K562 (cell line): ENCODE results near the gene CYLD. TPM values are rescaled to one million over a fixed set of nuclear protein-coding genes. Genes with fewer than 3 reads are reported as not detected.

ENCODE experiments used
- ATAC-seq: fragments of 200-7000 bp; cut with Tn5 transposase; 3 replicates; pipeline ENCODE4 v1.9.1; 2020; ENCODE audit warnings: moderate library complexity
- BruUV-seq: library from RNA; stranded (reverse); fragments of 400-500 nt; replicated peaks from 2 replicates; lab custom pipeline; 2021; lab: Mats Ljungman, UMichigan
- CTCF ChIA-PET: fragments of 300-600 bp; formaldehyde crosslinking; extraction: SDS; loops from one replicate; lab custom pipeline; 2021; ENCODE audit warnings: low intra/inter-chr PET ratio; lab: Yijun Ruan, JAX
- POLR2A ChIA-PET: fragments of 300-600, 350-650 bp; sonication (Branson Sonifier 250); formaldehyde crosslinking; extraction: SDS; loops from one replicate; lab custom pipeline; 2021; ENCODE audit warnings: antibody characterized with exemption, inconsistent platforms; lab: Yijun Ruan, JAX
- DNase-seq, 4 experiments: peaks; one replicate each; pipeline versions ENCODE4 v3.0.0 to v3.0.0-alpha.2; 2011 to 2018; ENCODE audit warnings: low spot score in 3 of 4, mixed read lengths in 3 of 4; ENCODE audit errors: extremely low read depth in 1 of 4
- FAIRE-seq: peaks from 2 replicates; lab custom pipeline; 2011; peaks lifted over from hg19 to GRCh38; lab: Jason Lieb, UNC
- H2AFZ ChIP-seq: 2 replicates; pipeline ENCODE4 v1.6.0; 2011; ENCODE audit warnings: low read depth, low read length, control low read depth, inconsistent platforms
- H3K27ac ChIP-seq: fragments of 200-600 bp; 3 replicates; pipeline ENCODE4 v1.8.0; 2011; ENCODE audit warnings: low read depth, mild to moderate bottlenecking, control low read depth, inconsistent platforms, low read length, moderate library complexity, mixed read lengths; ENCODE audit errors: extremely low read depth
- H3K27me3 ChIP-seq, 2 experiments: fragments of 300-600 bp in 1 of 2; 2 replicates in 1 of 2; 3 replicates in 1 of 2; pipeline versions ENCODE4 v1.6.0 to v1.8.0; 2011; ENCODE audit warnings: inconsistent platforms in 2 of 2, low read length in 2 of 2, mild to moderate bottlenecking in 1 of 2, mixed read lengths in 1 of 2, moderate library complexity in 1 of 2; ENCODE audit not compliant: control insufficient read depth in 2 of 2, insufficient read depth in 2 of 2
- H3K36me3 ChIP-seq: fragments of 300-600 bp; 3 replicates; pipeline ENCODE4 v1.8.0; 2011; ENCODE audit warnings: mild to moderate bottlenecking, low read length, inconsistent platforms; ENCODE audit not compliant: control insufficient read depth, insufficient read depth
- H3K4me1 ChIP-seq, 2 experiments: fragments of 200-600 bp in 1 of 2; replicated peaks in 1 of 2; 2 replicates in 1 of 2; 3 replicates in 1 of 2; pipeline versions ENCODE4 v1.5.1 to v1.8.0; 2011; ENCODE audit warnings: inconsistent platforms in 2 of 2, low read length in 2 of 2, mild to moderate bottlenecking in 1 of 2, mixed read lengths in 1 of 2, moderate library complexity in 1 of 2; ENCODE audit not compliant: control insufficient read depth in 2 of 2, insufficient read depth in 2 of 2
- H3K4me2 ChIP-seq: 2 replicates; pipeline ENCODE4 v1.6.1; 2011; ENCODE audit warnings: low read length, control low read depth, inconsistent platforms, mixed read lengths; ENCODE audit not compliant: insufficient read depth
- H3K4me3 ChIP-seq: fragments of 200-600 bp; sonication (generic), shearing (Covaris generic); 2 replicates; pipeline ENCODE4 v1.5.1; 2016; ENCODE audit warnings: control low read depth, inconsistent platforms
- H3K79me2 ChIP-seq: fragments of 200-600 bp; 3 replicates; pipeline ENCODE4 v1.8.0; 2011; ENCODE audit warnings: low read length, inconsistent platforms; ENCODE audit not compliant: control insufficient read depth, insufficient read depth
- H3K9ac ChIP-seq, 2 experiments: 2 replicates each; pipeline versions ENCODE4 v1.6.0 to v1.6.1; 2011; ENCODE audit warnings: low read depth in 2 of 2, low read length in 2 of 2, control low read depth in 1 of 2, inconsistent platforms in 1 of 2, mild to moderate bottlenecking in 1 of 2, mixed read lengths in 1 of 2; ENCODE audit not compliant: insufficient read depth in 1 of 2
- H3K9me1 ChIP-seq: one replicate; pipeline ENCODE4 v1.6.0; 2011; ENCODE audit warnings: inconsistent platforms, mild to moderate bottlenecking, low read length, moderate library complexity; ENCODE audit not compliant: control insufficient read depth, insufficient read depth
- H3K9me3 ChIP-seq: replicated peaks from 2 replicates; pipeline ENCODE4 v1.5.1; 2011; ENCODE audit warnings: low read depth, low read length, inconsistent platforms; ENCODE audit not compliant: control insufficient read depth, insufficient read depth
- H4K20me1 ChIP-seq: replicated peaks from 2 replicates; pipeline ENCODE4 v1.6.1; 2011; ENCODE audit warnings: low read length, inconsistent platforms, mixed read lengths; ENCODE audit not compliant: control insufficient read depth, insufficient read depth
- CEBPB ChIP-seq: fragments of 450-650 bp; IDR thresholded peaks from 2 replicates; pipeline ENCODE4 v1.6.1; 2016; ENCODE audit warnings: missing genetic modification characterization, missing compliant biosample characterization
- CTCF ChIP-seq, 3 experiments: IDR thresholded peaks in 2 of 3; conservative IDR thresholded peaks in 1 of 3; 2 replicates each; pipeline ENCODE4 v1.5.1; 2011 to 2012; ENCODE audit warnings: low read length in 3 of 3, mild to moderate bottlenecking in 3 of 3, control low read depth in 2 of 3, improper control_type of control experiment in 1 of 3, inconsistent platforms in 1 of 3, low read depth in 1 of 3, mixed read lengths in 1 of 3, moderate library complexity in 1 of 3; ENCODE audit not compliant: insufficient read depth in 2 of 3
- DEAF1 ChIP-seq: fragments of 450-650 bp; formaldehyde crosslinking; IDR thresholded peaks from 2 replicates; pipeline ENCODE4 v1.4.0; 2020; ENCODE audit warnings: mild to moderate bottlenecking, moderate library complexity
- RAD21 ChIP-seq, 2 experiments: fragments of 250-450 bp in 1 of 2; fragments of 450-650 bp in 1 of 2; sonication (Bioruptor Pico) in 1 of 2; formaldehyde crosslinking in 1 of 2; IDR thresholded peaks in 1 of 2; conservative IDR thresholded peaks in 1 of 2; 2 replicates each; pipeline versions ENCODE4 v1.4.0 to v1.8.0; 2020 to 2022; ENCODE audit warnings: mild to moderate bottlenecking in 2 of 2, moderate library complexity in 1 of 2
- SRF ChIP-seq, 2 experiments: fragments of 250-450, 450-650 bp in 1 of 2; sonication (Bioruptor Pico) in 1 of 2; sonication (generic) in 1 of 2; formaldehyde crosslinking; IDR thresholded peaks; 2 replicates each; pipeline versions ENCODE4 v1.5.0 to v1.5.1; 2020 to 2022; ENCODE audit warnings: mild to moderate bottlenecking in 1 of 2, missing genetic modification reagents in 1 of 2
- ZNF280A ChIP-seq: fragments of 450-650 bp; IDR thresholded peaks from 2 replicates; pipeline ENCODE4 v1.6.1; 2018; ENCODE audit warnings: mild to moderate bottlenecking, low read depth; ENCODE audit not compliant: partially characterized antibody
- WGBS: fragments of 100-300 bp; shearing (Covaris generic); methylation state at CpG from one replicate; pipeline ENCODE4 v1.1.6; 2016; ENCODE audit warnings: low coverage, mixed read lengths; ENCODE audit not compliant: insufficient coverage; ENCODE audit errors: missing lambda C conversion rate; 5-methylcytosine and 5-hydroxymethylcytosine counted together
- in situ Hi-C: fragments of 300-500 bp; cut with MboI; formaldehyde crosslinking; loops from 4 replicates; pipeline ENCODE4 v1.15.0; 2018; ENCODE audit warnings: inconsistent platforms, mixed read lengths
- intact Hi-C: fragments of 100-400 bp; cut with micrococcal nuclease; formaldehyde crosslinking; loops from 2 replicates; pipeline ENCODE4 v1.14.2; 2022
- polyA plus RNA-seq, 8 experiments: library from polyadenylated mRNA; depleted of rRNA in 4 of 8; stranded (reverse) in 5 of 8; unstranded in 3 of 8; fragments of >200 nt; fragmentation: Nextera tagmentation in 2 of 8; fragmentation: Illumina TruSeq in 1 of 8; extraction: Ambion mirVana in 2 of 8; extraction: Trizol in 1 of 8; gene quantifications; 2 replicates each; pipeline versions ENCODE4 v1.2.1 to v1.2.3, GENCODE V29; 2011 to 2014; ENCODE audit warnings: inconsistent platforms in 1 of 8, missing spikeins in 1 of 8
- total RNA-seq, 7 experiments: library from RNA; depleted of rRNA in 6 of 7; stranded (reverse); fragments of >200 nt in 6 of 7; fragmentation: Illumina TruSeq in 2 of 7; extraction: Trizol in 2 of 7; gene quantifications; 2 replicates each; pipeline versions ENCODE4 v1.2.1 to v1.2.3, GENCODE V29; 2011 to 2021; ENCODE audit warnings: low replicate concordance in 1 of 7

Gene CYLD
- total and polyA plus RNA-seq, 9 of the 15 experiments (the other 6 are each of a cell fraction or from before 2014, with no cell fraction given) = 3.4 to 7.4 (median 5.3) TPM

- TF ChIP-seq RAD21 (CRISPR knock-in tag; conservative IDR thresholded peaks at IDR 0.05 in 1 of 2, IDR thresholded peaks at IDR 0.05 in 1 of 2) (peak in 1 of 2 experiments; percentile 49; a peak in 3 of 4 replicates), CTCF (IDR thresholded peaks at IDR 0.05 in 2 of 3, conservative IDR thresholded peaks at IDR 0.05 in 1 of 3; ENCODE audit: insufficient read depth in 2 of 3, low read depth in 1 of 3, low read length in 3 of 3) (peak in 1 of 3 experiments; percentile 56; a peak in 3 of 6 replicates), SRF (CRISPR knock-in tag; IDR thresholded peaks at IDR 0.05) (peak in 1 of 2 experiments; percentile 47; a peak in 1 of 4 replicates), CEBPB (tag) (no peak), DEAF1 (peak; percentile 48), ZNF280A (no peak)
- Histone ChIP-seq H3K27ac (no peak overlapping the region), H3K4me3 (no peak overlapping the region), H4K20me1 (no peaks in the 10 kb centered on the region), H2AFZ (no peak overlapping the region), H3K4me2 (no peak overlapping the region), H3K79me2 (no peaks in the 10 kb centered on the region), H3K9ac (no peak overlapping the region), H3K27me3 (no peaks in the 10 kb centered on the region), H3K4me1 (peaks cover 0 to 2% of the 10 kb centered on the region in 2 experiments; a peak in 1 of 5 replicates), H3K36me3 (no peaks in the 10 kb centered on the region), H3K9me1 (no peaks in the 10 kb centered on the region), H3K9me3 (no peaks in the 10 kb centered on the region)
- 35% methylated on average over 7 of the region's 7 CpGs for WGBS
- BruUV-seq = no TSS peak
- ChIA-PET POLR2A (interaction anchor here (1.3 kb wide), 1 partner anchor 9 kb away, joined by 5 read pairs; no protein-coding TSS in a partner anchor), CTCF (no interaction called here)
- intact Hi-C loops = loop anchor here (5.0 kb wide), 1 partner anchor 75 kb away; no protein-coding TSS in a partner anchor
- DNase-seq = no peak
- ATAC-seq = peak; percentile 44; the same call in 1 of the 3 replicates
- no peak for FAIRE-seq
- in situ Hi-C loops = no loop called here
Measured at GRCh38 chr16:50747207-50747956, 5.5 kb downstream of the CYLD start.
